ENCODE measurements around the gene ADAMTSL3. TPM values are rescaled to one million over a fixed set of nuclear protein-coding genes. Genes with fewer than 3 reads are reported as not detected.

Gene ADAMTSL3
- total and polyA plus RNA-seq, 2 donors (not counting 1 experiment from before 2014, with no cell fraction given), result 0.14 to 0.17 TPM

DNA sequence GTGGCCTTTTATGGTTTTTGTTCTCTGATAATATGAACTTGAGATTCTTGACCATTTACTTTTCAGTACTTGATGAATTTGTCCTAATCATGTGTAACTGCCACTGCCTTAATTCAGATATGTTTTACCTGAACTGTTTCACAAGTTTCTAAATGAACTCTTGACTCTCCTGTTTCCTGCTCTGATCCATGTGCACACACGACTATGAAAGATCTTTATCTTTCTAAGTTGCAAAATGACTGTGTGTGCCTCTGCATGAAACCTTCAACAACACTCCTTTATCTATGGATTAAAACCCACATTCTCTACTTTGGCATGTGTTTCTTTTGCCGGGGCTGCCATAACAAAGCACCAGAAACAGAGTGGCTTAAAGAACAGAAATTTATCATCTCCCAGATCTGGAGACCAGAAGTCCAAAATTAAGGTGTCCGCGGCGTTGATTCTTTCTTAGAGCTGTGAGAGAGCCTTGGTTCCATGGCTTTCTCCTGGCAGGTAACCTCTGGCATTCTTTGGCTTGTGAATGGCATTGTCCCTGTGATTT is 275.0 kb downstream of the ADAMTSL3 start:
- H3K4me3 ChIP-seq (replicated peaks in 1 of 4; ENCODE audit: control extremely low read depth in 1 of 4, insufficient read depth in 1 of 4, low read depth in 3 of 4, low read length in 4 of 4), result no peak overlapping the region
- H3K4me2 ChIP-seq (ENCODE audit: extremely low read depth, insufficient read depth, low read length), result no peak overlapping the region
- TF ChIP-seq, protein P1, sequence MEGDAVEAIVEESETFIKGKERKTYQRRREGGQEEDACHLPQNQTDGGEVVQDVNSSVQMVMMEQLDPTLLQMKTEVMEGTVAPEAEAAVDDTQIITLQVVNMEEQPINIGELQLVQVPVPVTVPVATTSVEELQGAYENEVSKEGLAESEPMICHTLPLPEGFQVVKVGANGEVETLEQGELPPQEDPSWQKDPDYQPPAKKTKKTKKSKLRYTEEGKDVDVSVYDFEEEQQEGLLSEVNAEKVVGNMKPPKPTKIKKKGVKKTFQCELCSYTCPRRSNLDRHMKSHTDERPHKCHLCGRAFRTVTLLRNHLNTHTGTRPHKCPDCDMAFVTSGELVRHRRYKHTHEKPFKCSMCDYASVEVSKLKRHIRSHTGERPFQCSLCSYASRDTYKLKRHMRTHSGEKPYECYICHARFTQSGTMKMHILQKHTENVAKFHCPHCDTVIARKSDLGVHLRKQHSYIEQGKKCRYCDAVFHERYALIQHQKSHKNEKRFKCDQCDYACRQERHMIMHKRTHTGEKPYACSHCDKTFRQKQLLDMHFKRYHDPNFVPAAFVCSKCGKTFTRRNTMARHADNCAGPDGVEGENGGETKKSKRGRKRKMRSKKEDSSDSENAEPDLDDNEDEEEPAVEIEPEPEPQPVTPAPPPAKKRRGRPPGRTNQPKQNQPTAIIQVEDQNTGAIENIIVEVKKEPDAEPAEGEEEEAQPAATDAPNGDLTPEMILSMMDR (conservative IDR thresholded peaks at IDR 0.05 in 1 of 2, IDR thresholded peaks at IDR 0.05 in 1 of 2; ENCODE audit: low read depth in 1 of 2, low read length in 2 of 2), result no peak
- no peak for TF ChIP-seq EZH2 (IDR thresholded peaks at IDR 0.05; ENCODE audit: low read length, missing control alignments)
- H4K20me1 ChIP-seq (ENCODE audit: control insufficient read depth, extremely low read depth, insufficient read depth, low read length), result no peaks in the 10 kb centered on the region
- no peak overlapping the region for H3K9ac ChIP-seq (ENCODE audit: insufficient read depth, low read length)
- no peak overlapping the region for H3K27ac ChIP-seq (ENCODE audit: insufficient read depth, low read length)
- no peaks in the 10 kb centered on the region for H3K9me3 ChIP-seq (ENCODE audit: control insufficient read depth, insufficient read depth, low read depth, low read length)
- no peak overlapping the region for H2AFZ ChIP-seq (ENCODE audit: low read length)
- H3K36me3 ChIP-seq (ENCODE audit: control insufficient read depth, insufficient read depth, low read length), result no peaks in the 10 kb centered on the region
- DNase-seq (ENCODE audit: low read depth in 2 of 2), result no peak
- no peaks in the 10 kb centered on the region for H3K27me3 ChIP-seq (ENCODE audit: control insufficient read depth, insufficient read depth, low read length)
- H3K79me2 ChIP-seq (ENCODE audit: control insufficient read depth, insufficient read depth, low read length), result no peaks in the 10 kb centered on the region
- no peaks in the 10 kb centered on the region for H3K4me1 ChIP-seq (ENCODE audit: control insufficient read depth, extremely low read depth, insufficient read depth, low read length)

DNA sequence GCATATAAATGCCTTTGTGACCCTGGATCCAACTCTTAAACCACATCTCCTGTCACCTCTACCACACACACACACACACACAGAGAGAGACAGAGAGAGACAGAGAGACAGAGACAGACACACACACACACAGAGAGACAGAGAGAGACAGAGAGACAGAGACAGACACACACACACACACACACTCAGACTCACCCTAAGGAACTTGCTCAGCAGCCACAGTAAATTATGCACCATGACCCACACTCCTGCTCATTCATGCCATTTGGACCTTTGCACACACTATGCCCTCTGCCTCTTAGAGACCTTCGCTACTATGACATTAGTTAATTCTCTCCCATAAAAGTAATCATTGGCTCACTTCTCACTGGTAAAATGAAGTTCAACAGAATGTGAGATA is 275.7 kb downstream of the ADAMTSL3 start:
- Histone ChIP-seq H3K27ac (ENCODE audit: insufficient read depth, low read length) (no peak overlapping the region), H3K9ac (ENCODE audit: insufficient read depth, low read length) (no peak overlapping the region)
- TF ChIP-seq, protein P1 (conservative IDR thresholded peaks at IDR 0.05 in 1 of 2, IDR thresholded peaks at IDR 0.05 in 1 of 2; ENCODE audit: low read depth in 1 of 2, low read length in 2 of 2), result no peak
- no peak for TF ChIP-seq EZH2 (IDR thresholded peaks at IDR 0.05; ENCODE audit: low read length, missing control alignments)

DNA sequence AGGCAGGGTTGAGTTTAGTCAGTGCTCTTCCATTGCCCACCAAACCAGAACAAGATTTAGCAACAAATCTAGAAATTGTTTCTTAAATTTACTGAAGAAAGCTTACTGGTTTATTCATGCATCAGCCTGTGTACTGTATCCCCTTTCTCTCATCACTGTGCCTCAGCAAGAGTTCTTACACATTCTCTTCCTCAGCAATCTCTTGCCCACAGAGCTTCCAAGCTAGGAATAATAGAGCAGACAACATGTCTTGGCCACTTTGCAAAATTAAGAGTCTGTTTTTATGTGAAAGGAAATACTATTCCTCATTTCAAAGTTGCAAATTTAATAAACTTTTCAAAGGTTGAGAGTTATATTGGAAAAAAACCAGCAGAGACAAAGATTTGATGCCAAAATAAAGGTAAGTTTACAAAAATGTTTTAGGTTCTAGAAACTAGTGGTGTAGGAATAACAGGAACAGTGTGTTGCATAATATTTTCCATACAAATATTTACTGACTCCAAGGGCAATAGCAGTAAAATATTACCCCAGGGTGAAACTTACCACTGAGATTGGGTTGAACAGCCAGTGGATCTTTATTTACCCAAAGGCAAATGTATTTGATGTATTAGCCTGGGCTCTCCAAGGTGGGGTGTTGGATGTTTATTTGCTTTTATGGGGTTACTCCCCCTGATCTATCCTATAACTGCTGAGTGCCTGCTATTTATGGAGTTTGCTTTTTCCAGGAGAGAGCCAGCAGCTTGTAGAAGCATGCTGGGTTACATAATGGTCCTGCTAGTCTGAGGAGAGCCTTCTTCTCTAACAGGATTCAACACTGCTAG is 276.7 kb downstream of the ADAMTSL3 start:
- H3K36me3 ChIP-seq (ENCODE audit: control insufficient read depth, insufficient read depth, low read length), result no peaks in the 10 kb centered on the region
- H2AFZ ChIP-seq (ENCODE audit: low read length), result no peak overlapping the region
- no peaks in the 10 kb centered on the region for H3K79me2 ChIP-seq (ENCODE audit: control insufficient read depth, insufficient read depth, low read length)
- no peak overlapping the region for H3K4me3 ChIP-seq (replicated peaks in 1 of 4; ENCODE audit: control extremely low read depth in 1 of 4, insufficient read depth in 1 of 4, low read depth in 3 of 4, low read length in 4 of 4)
- no peaks in the 10 kb centered on the region for H4K20me1 ChIP-seq (ENCODE audit: control insufficient read depth, extremely low read depth, insufficient read depth, low read length)
- H3K9me3 ChIP-seq (ENCODE audit: control insufficient read depth, insufficient read depth, low read depth, low read length), result no peaks in the 10 kb centered on the region
- H3K4me2 ChIP-seq (ENCODE audit: extremely low read depth, insufficient read depth, low read length), result no peak overlapping the region
- no peaks in the 10 kb centered on the region for H3K27me3 ChIP-seq (ENCODE audit: control insufficient read depth, insufficient read depth, low read length)
- no peak overlapping the region for H3K27ac ChIP-seq (ENCODE audit: insufficient read depth, low read length)
- no peak for TF ChIP-seq EZH2 (IDR thresholded peaks at IDR 0.05; ENCODE audit: low read length, missing control alignments)
- TF ChIP-seq, protein P1 (conservative IDR thresholded peaks at IDR 0.05 in 1 of 2, IDR thresholded peaks at IDR 0.05 in 1 of 2; ENCODE audit: low read depth in 1 of 2, low read length in 2 of 2), result no peak
- no peaks in the 10 kb centered on the region for H3K4me1 ChIP-seq (ENCODE audit: control insufficient read depth, extremely low read depth, insufficient read depth, low read length)
- no peak for DNase-seq (ENCODE audit: low read depth in 2 of 2)
- no peak overlapping the region for H3K9ac ChIP-seq (ENCODE audit: insufficient read depth, low read length)

More for the DNA sequence above, 275.7 kb downstream of the ADAMTSL3 start:
- Histone ChIP-seq H4K20me1 (ENCODE audit: control insufficient read depth, extremely low read depth, insufficient read depth, low read length) (no peaks in the 10 kb centered on the region), H3K36me3 (ENCODE audit: control insufficient read depth, insufficient read depth, low read length) (no peaks in the 10 kb centered on the region), H3K4me1 (ENCODE audit: control insufficient read depth, extremely low read depth, insufficient read depth, low read length) (no peaks in the 10 kb centered on the region), H3K4me2 (ENCODE audit: extremely low read depth, insufficient read depth, low read length) (no peak overlapping the region), H3K27me3 (ENCODE audit: control insufficient read depth, insufficient read depth, low read length) (no peaks in the 10 kb centered on the region), H3K9me3 (ENCODE audit: control insufficient read depth, insufficient read depth, low read depth, low read length) (no peaks in the 10 kb centered on the region), H2AFZ (ENCODE audit: low read length) (no peak overlapping the region), H3K4me3 (replicated peaks in 1 of 4; ENCODE audit: control extremely low read depth in 1 of 4, insufficient read depth in 1 of 4, low read depth in 3 of 4, low read length in 4 of 4) (no peak overlapping the region), H3K79me2 (ENCODE audit: control insufficient read depth, insufficient read depth, low read length) (no peaks in the 10 kb centered on the region)
- DNase-seq (ENCODE audit: low read depth in 2 of 2), result no peak
